K562 (cell line): ENCODE data around the gene MMP27.

ENCODE experiments used
- BDP1 ChIP-seq: IDR thresholded peaks from 3 replicates; pipeline ENCODE4 v1.6.1; 2011; ENCODE audit not compliant: insufficient read length, insufficient read depth
- CTCF ChIP-seq, 3 experiments: IDR thresholded peaks in 2 of 3; conservative IDR thresholded peaks in 1 of 3; 2 replicates each; pipeline ENCODE4 v1.5.1; 2011 to 2012; ENCODE audit warnings: low read length in 3 of 3, mild to moderate bottlenecking in 3 of 3, control low read depth in 2 of 3, improper control_type of control experiment in 1 of 3, inconsistent platforms in 1 of 3, low read depth in 1 of 3, mixed read lengths in 1 of 3, moderate library complexity in 1 of 3; ENCODE audit not compliant: insufficient read depth in 2 of 3
- FOXK1 ChIP-seq: sonication (generic); formaldehyde crosslinking; IDR thresholded peaks from 2 replicates; pipeline ENCODE4 v1.8.0; 2022; ENCODE audit warnings: missing genetic modification reagents, mild to moderate bottlenecking, borderline replicate concordance
- KLF6 ChIP-seq: fragments of 250-450 bp; sonication (Bioruptor Pico); IDR thresholded peaks from 2 replicates; pipeline ENCODE4 v1.4.0; 2020; ENCODE audit warnings: mild to moderate bottlenecking, moderate library complexity, borderline replicate concordance
- NFIC ChIP-seq: fragments of 450-650 bp; IDR thresholded peaks from 2 replicates; pipeline ENCODE4 v1.6.1; 2017; ENCODE audit warnings: mild to moderate bottlenecking, inconsistent platforms
- POLR2AphosphoS2 ChIP-seq: IDR thresholded peaks from 2 replicates; pipeline ENCODE4 v1.6.1; 2012; ENCODE audit warnings: low read length, improper control_type of control experiment
- REST ChIP-seq, 2 experiments: fragments of 450-650 bp; formaldehyde crosslinking in 1 of 2; IDR thresholded peaks; 2 replicates each; pipeline versions ENCODE4 v1.4.0 to v1.6.1; 2014 to 2020; ENCODE audit warnings: mild to moderate bottlenecking in 2 of 2, borderline replicate concordance in 1 of 2, low read depth in 1 of 2
- SMAD1 ChIP-seq: fragments of 150-350 bp; IDR thresholded peaks from 2 replicates; pipeline ENCODE4 v1.6.1; 2014; ENCODE audit warnings: low read length, low read depth; ENCODE audit not compliant: partially characterized antibody
- THRAP3 ChIP-seq: fragments of 450-650 bp; IDR thresholded peaks from 2 replicates; pipeline ENCODE4 v1.6.1; 2016; ENCODE audit warnings: mild to moderate bottlenecking, inconsistent platforms, borderline replicate concordance
- ZFP36 ChIP-seq: fragments of 150-350 bp; IDR thresholded peaks from 2 replicates; pipeline ENCODE4 v1.6.1; 2018; ENCODE audit warnings: low read length, low read depth; ENCODE audit not compliant: partially characterized antibody
- ZNF239 ChIP-seq: fragments of 250-450 bp; sonication (Bioruptor Pico); IDR thresholded peaks from 2 replicates; pipeline ENCODE4 v1.4.0; 2020; ENCODE audit warnings: mild to moderate bottlenecking
- ZNF316 ChIP-seq: fragments of 450-650 bp; IDR thresholded peaks from 2 replicates; pipeline ENCODE4 v1.6.1; 2016
- TF ChIP-seq, protein P1 (sequence below): fragments of 250-450 bp; sonication (Bioruptor Pico); IDR thresholded peaks from 2 replicates; pipeline ENCODE4 v1.4.0; 2020; ENCODE audit warnings: mild to moderate bottlenecking, moderate library complexity, borderline replicate concordance

DNA sequence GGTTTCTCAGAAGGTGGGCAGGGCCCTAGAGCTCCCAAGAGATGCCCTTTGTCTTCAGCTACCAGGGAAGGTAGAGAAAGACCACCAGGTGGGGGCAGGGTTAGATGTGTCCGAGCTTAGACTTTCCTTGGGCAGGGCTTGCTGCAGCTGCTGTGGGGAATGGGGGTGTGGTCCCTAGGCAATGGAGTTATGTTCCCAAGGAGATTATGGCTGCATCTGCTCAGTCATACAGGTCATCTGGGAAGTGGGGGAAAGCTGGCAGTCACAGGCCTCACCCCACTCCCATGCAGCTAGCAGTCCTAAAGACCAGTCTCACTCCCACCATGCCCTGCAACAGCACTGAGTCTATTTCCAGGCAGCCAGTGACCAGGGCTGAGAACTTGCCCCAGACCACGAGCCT, 29.5 kb downstream of the MMP27 start:
- TF ChIP-seq CTCF (IDR thresholded peaks at IDR 0.05 in 2 of 3, conservative IDR thresholded peaks at IDR 0.05 in 1 of 3; ENCODE audit: insufficient read depth in 2 of 3, low read depth in 1 of 3, low read length in 3 of 3) (no peak), ZFP36 (no peak), SMAD1 (no peak), FOXK1 (CRISPR knock-in tag) (no peak), REST (IDR thresholded peaks at IDR 0.05; ENCODE audit: borderline replicate concordance) (no peak), REST (CRISPR knock-in tag; IDR thresholded peaks at IDR 0.05; ENCODE audit: low read depth) (no peak), NFIC (no peak), ZNF239 (CRISPR knock-in tag) (no peak), POLR2AphosphoS2 (no peak), KLF6 (CRISPR knock-in tag) (no peak), THRAP3 (no peak), BDP1 (no peak), ZNF316 (no peak)
- TF ChIP-seq, protein P1, sequence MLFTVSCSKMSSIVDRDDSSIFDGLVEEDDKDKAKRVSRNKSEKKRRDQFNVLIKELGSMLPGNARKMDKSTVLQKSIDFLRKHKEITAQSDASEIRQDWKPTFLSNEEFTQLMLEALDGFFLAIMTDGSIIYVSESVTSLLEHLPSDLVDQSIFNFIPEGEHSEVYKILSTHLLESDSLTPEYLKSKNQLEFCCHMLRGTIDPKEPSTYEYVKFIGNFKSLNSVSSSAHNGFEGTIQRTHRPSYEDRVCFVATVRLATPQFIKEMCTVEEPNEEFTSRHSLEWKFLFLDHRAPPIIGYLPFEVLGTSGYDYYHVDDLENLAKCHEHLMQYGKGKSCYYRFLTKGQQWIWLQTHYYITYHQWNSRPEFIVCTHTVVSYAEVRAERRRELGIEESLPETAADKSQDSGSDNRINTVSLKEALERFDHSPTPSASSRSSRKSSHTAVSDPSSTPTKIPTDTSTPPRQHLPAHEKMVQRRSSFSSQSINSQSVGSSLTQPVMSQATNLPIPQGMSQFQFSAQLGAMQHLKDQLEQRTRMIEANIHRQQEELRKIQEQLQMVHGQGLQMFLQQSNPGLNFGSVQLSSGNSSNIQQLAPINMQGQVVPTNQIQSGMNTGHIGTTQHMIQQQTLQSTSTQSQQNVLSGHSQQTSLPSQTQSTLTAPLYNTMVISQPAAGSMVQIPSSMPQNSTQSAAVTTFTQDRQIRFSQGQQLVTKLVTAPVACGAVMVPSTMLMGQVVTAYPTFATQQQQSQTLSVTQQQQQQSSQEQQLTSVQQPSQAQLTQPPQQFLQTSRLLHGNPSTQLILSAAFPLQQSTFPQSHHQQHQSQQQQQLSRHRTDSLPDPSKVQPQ: no peak
